ENCODE data around the gene C6orf132. TPM values are rescaled to one million over a fixed set of nuclear protein-coding genes. Genes with fewer than 3 reads are reported as not detected.

C6orf132 gene
- total and polyA plus RNA-seq, 7 donors: 0.08 to 0.34 (median 0.13) TPM

- Histone ChIP-seq H3K4me3 (peak overlapping the region; percentile 61), H3K9me3 (no peaks in the 10 kb centered on the region), H3K4me1 (no peaks in the 10 kb centered on the region), H3K27me3 (ENCODE audit: insufficient read depth in 3 of 3, low read length in 2 of 3) (peaks cover 0 to 16% (median 16%) of the 10 kb centered on the region in 3 donors), H3K36me3 (ENCODE audit: insufficient read depth in 1 of 2, low read depth in 1 of 2) (no peaks in the 10 kb centered on the region), H3K27ac (no peak overlapping the region)
- peak; percentile 76 to 87 for DNase-seq
- peak; percentile 53 to 82 (median 68) for ATAC-seq
- WGBS, 3 donors: 4 to 7% (median 5%) methylated on average over 45 to 66 of the region's 66 CpGs
- TF ChIP-seq CTCF (IDR thresholded peaks at IDR 0.05): peak; percentile 45
- intact Hi-C loops (cut with DNase I): no loop called here
Measured at GRCh38 chr6:42104095-42104803, 38.2 kb downstream of the C6orf132 start.

- Histone ChIP-seq H3K36me3 (ENCODE audit: insufficient read depth in 1 of 2, low read depth in 1 of 2) (no peaks in the 10 kb centered on the region), H3K9me3 (no peaks in the 10 kb centered on the region), H3K4me1 (no peaks in the 10 kb centered on the region), H3K27ac (no peak overlapping the region), H3K4me3 (no peak overlapping the region), H3K27me3 (ENCODE audit: insufficient read depth in 3 of 3, low read length in 2 of 3) (peaks cover 0 to 16% (median 16%) of the 10 kb centered on the region in 3 donors)
- TF ChIP-seq CTCF (IDR thresholded peaks at IDR 0.05): no peak
- no peak for DNase-seq
- no peak for ATAC-seq
- WGBS, 3 donors: 89 to 93% (median 92%) methylated on average over 12 of the region's 12 CpGs
- intact Hi-C loops (cut with DNase I): no loop called here
Measured at GRCh38 chr6:42103753-42104094, 38.7 kb downstream of the C6orf132 start.

GRCh38 chr6:42103216-42103615 lies 39.2 kb downstream of the C6orf132 start:
- no peak for DNase-seq
- H3K9me3 ChIP-seq: no peaks in the 10 kb centered on the region
- no peaks in the 10 kb centered on the region for H3K4me1 ChIP-seq
- no peaks in the 10 kb centered on the region for H3K36me3 ChIP-seq (ENCODE audit: insufficient read depth in 1 of 2, low read depth in 1 of 2)
- no peak overlapping the region for H3K27ac ChIP-seq
- TF ChIP-seq CTCF (IDR thresholded peaks at IDR 0.05): no peak
- intact Hi-C loops (cut with DNase I): no loop called here
- peaks cover 0 to 16% (median 16%) of the 10 kb centered on the region in 3 donors for H3K27me3 ChIP-seq (ENCODE audit: insufficient read depth in 3 of 3, low read length in 2 of 3)
- ATAC-seq: no peak
- 93 to 95% (median 94%) methylated on average over 7 of the region's 7 CpGs for WGBS, 3 donors
- H3K4me3 ChIP-seq: no peak overlapping the region

GRCh38 chr6:42101186-42101657 lies 41.2 kb downstream of the C6orf132 start:
- Histone ChIP-seq H3K4me1 (no peaks in the 10 kb centered on the region), H3K36me3 (ENCODE audit: insufficient read depth in 1 of 2, low read depth in 1 of 2) (no peaks in the 10 kb centered on the region), H3K9me3 (no peaks in the 10 kb centered on the region), H3K4me3 (no peak overlapping the region), H3K27me3 (ENCODE audit: insufficient read depth in 3 of 3, low read length in 2 of 3) (peaks cover 0 to 16% (median 16%) of the 10 kb centered on the region in 3 donors), H3K27ac (no peak overlapping the region)
- 83 to 87% (median 87%) methylated on average over 8 of the region's 8 CpGs for WGBS, 3 donors
- no peak for TF ChIP-seq CTCF (IDR thresholded peaks at IDR 0.05)
- ATAC-seq: no peak
- DNase-seq: no peak
- intact Hi-C loops (cut with DNase I): no loop called here

Measured in psoas muscle (tissue), 8 donors.